Stimulated activated CD4-positive, alpha-beta T cell treated with anti-CD3 and anti-CD28 coated beads, Interleukin-2, amount 100 ng/mL, for 4 hours (primary cell): Measurements from ENCODE around the gene SEC14L1.

Source experiments
- DNase-seq: peaks from one replicate; pipeline ENCODE4 v3.0.0-alpha.2; 2020; ENCODE audit warnings: low read depth

The SEC14L1 gene

DNA sequence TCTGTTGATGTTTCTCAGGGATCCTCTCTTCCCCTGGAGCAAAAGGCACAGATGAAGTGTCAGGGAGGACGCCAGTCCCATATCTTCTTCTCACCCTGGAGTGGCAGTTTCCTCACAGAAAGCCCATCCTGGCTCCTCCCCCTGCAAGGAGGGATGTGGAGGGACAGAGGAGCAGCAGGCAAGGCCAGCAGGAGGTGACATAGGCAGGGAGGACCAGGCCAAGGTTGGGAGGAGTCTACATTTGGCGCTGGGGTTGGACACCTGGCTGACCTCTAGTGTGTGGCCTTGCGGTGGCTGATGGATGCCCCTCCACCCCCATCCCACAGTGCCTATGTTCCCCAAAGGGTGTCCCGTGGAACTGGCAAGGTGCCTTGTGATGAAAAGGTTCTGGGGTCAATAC lies 125.4 kb downstream of the SEC14L1 start:
- DNase-seq, result no peak
